Measurements from ENCODE around the gene ZBTB5. TPM values are rescaled to one million over a fixed set of nuclear protein-coding genes. Genes with fewer than 3 reads are reported as not detected.

Gene ZBTB5
- total and polyA plus RNA-seq, 9 donors, result 7.4 to 13.7 (median 11.8) TPM

GRCh38 chr9:37436540-37436939 is 28.7 kb downstream of the ZBTB5 start:
- Histone ChIP-seq H3K36me3 (no peaks in the 10 kb centered on the region), H3K4me3 (no peak overlapping the region), H3K27me3 (no peaks in the 10 kb centered on the region), H3K9me3 (no peaks in the 10 kb centered on the region), H3K27ac (no peak overlapping the region), H3K4me1 (ENCODE audit: insufficient read depth) (peaks cover 2% of the 10 kb centered on the region)
- TF ChIP-seq, protein P1, sequence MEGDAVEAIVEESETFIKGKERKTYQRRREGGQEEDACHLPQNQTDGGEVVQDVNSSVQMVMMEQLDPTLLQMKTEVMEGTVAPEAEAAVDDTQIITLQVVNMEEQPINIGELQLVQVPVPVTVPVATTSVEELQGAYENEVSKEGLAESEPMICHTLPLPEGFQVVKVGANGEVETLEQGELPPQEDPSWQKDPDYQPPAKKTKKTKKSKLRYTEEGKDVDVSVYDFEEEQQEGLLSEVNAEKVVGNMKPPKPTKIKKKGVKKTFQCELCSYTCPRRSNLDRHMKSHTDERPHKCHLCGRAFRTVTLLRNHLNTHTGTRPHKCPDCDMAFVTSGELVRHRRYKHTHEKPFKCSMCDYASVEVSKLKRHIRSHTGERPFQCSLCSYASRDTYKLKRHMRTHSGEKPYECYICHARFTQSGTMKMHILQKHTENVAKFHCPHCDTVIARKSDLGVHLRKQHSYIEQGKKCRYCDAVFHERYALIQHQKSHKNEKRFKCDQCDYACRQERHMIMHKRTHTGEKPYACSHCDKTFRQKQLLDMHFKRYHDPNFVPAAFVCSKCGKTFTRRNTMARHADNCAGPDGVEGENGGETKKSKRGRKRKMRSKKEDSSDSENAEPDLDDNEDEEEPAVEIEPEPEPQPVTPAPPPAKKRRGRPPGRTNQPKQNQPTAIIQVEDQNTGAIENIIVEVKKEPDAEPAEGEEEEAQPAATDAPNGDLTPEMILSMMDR (IDR thresholded peaks at IDR 0.05), result no peak
- TF ChIP-seq POLR2A (IDR thresholded peaks at IDR 0.05), result no peak
- TF ChIP-seq EP300 (IDR thresholded peaks at IDR 0.05), result no peak
- no peak for DNase-seq
- WGBS, 3 donors, result 92 to 94% (median 93%) methylated on average over 5 of the region's 5 CpGs
- intact Hi-C loops (cut with DNase I), result no loop called here

DNA sequence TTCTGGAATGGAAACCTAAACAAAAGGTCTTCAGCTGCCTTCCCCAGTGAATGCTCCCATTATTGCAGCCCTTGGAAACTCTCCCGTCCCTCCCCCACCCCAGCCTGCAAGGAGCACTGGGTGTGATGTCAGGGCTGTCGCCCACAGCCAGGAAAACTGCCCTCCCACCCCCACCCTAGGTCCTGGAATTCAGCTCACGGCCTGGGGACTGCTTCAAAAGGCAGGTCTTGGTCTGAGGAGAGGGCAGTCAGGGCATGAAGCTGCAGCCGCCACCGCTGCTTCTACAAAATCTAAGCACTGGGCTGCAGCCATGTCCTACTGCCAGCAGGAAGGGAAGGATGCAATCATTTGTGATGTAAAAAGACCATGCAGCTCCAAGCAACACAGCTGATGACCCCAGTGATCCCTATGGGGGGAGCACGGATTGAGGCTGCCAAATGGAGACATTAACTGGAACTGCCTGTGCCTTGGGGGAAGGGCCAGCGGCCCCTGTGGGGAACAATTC is 31.3 kb downstream of the ZBTB5 start:
- intact Hi-C loops (cut with DNase I), result no loop called here
- Histone ChIP-seq H3K4me3 (no peak overlapping the region), H3K9me3 (no peaks in the 10 kb centered on the region), H3K4me1 (ENCODE audit: insufficient read depth) (peaks cover 2% of the 10 kb centered on the region), H3K36me3 (no peaks in the 10 kb centered on the region), H3K27ac (no peak overlapping the region), H3K27me3 (no peaks in the 10 kb centered on the region)
- peak in 3 of 5 donors; percentile 42 to 78 (median 47) for DNase-seq
- TF ChIP-seq POLR2A (IDR thresholded peaks at IDR 0.05) (no peak), EP300 (IDR thresholded peaks at IDR 0.05) (no peak)
- TF ChIP-seq, protein P1 (IDR thresholded peaks at IDR 0.05), result no peak
- 41 to 55% (median 49%) methylated on average over 7 of the region's 7 CpGs for WGBS, 3 donors

GRCh38 chr9:37432020-37432419 is 33.2 kb downstream of the ZBTB5 start:
- DNase-seq, result no peak
- Histone ChIP-seq H3K36me3 (no peaks in the 10 kb centered on the region), H3K27me3 (no peaks in the 10 kb centered on the region), H3K27ac (no peak overlapping the region), H3K9me3 (no peaks in the 10 kb centered on the region), H3K4me1 (ENCODE audit: insufficient read depth) (peaks cover 2% of the 10 kb centered on the region), H3K4me3 (no peak overlapping the region)
- WGBS, 3 donors, result 79 to 91% (median 87%) methylated on average over 6 of the region's 6 CpGs
- intact Hi-C loops (cut with DNase I), result no loop called here
- no peak for TF ChIP-seq EP300 (IDR thresholded peaks at IDR 0.05)
- TF ChIP-seq, protein P1 (IDR thresholded peaks at IDR 0.05), result no peak
- no peak for TF ChIP-seq POLR2A (IDR thresholded peaks at IDR 0.05)

- intact Hi-C loops (cut with DNase I), result no loop called here
- Histone ChIP-seq H3K4me3 (no peak overlapping the region), H3K9me3 (no peaks in the 10 kb centered on the region), H3K4me1 (ENCODE audit: insufficient read depth) (peaks cover 2% of the 10 kb centered on the region), H3K27me3 (no peaks in the 10 kb centered on the region), H3K27ac (no peak overlapping the region), H3K36me3 (no peaks in the 10 kb centered on the region)
- DNase-seq, result no peak
- 63 to 67% (median 65%) methylated on average over 14 of the region's 14 CpGs for whole genome bisulfite sequencing, 3 donors
- TF ChIP-seq EP300 (IDR thresholded peaks at IDR 0.05) (no peak), POLR2A (IDR thresholded peaks at IDR 0.05) (no peak)
- TF ChIP-seq, protein P1 (IDR thresholded peaks at IDR 0.05), result no peak
Observed at GRCh38 chr9:37430841-37431597, 34.2 kb downstream of the ZBTB5 start.

Measured in ovary (tissue), 9 donors.